GM19023 (cell line): ENCODE data around the gene LRP6.

Source experiments
- ATAC-seq: cut with Tn5 transposase; IDR thresholded peaks from one replicate; pipeline ENCODE4 v1.9.1; 2021; ENCODE audit warnings: mild to moderate bottlenecking, moderate library complexity; ENCODE audit not compliant: unreplicated experiment

LRP6 gene

DNA sequence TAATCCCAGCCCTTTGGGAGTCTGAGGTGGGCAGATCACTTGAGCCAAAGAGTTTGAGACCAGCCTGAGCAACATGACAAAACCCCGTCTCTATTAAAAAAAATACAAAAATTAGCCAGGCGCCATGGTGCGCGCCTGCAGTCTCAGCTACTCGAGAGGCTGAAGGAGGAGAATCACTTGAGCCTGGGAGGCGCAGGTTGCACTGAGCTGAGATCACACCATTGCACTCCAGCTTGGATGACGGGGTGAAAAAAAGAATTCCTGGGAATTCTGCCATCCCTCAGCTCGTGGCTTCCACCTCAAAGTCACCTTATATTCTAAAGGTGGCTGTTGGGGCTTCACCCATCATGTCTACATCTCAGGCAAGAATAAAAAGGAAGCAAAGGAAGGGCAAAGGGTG, 183.2 kb downstream of the LRP6 start:
- no peak for ATAC-seq

DNA sequence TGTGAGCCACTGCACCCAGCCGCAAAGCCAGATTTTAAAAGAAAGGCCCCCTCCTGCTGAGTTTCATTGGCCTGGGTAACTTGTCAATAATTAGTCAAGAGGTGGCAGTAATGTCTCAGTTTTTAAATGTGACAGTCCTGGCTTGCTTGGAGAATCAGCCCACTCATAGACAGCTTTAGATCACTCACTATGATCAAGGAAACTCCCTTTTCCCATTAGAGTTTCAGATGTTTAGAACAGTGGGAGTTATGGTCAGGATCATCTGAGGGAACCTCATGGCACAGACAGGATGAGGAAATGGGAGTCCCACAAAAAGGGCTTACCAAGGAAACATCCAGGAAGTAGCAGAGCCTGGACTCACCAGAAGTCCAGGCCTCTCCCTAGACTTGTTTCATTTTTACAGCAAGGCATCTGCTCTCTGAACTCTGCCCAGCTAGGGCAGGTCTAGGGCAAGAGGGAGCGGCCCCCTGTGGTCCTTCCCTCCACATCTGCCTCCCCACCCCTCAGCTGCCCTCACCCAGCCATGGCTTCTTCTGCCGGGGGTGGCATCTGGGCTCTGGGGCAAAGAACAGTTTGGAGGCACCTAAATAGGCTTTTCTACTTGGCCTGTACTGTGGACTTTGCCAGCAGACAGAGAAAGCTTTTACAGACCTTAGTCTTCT, 184.9 kb downstream of the LRP6 start:
- ATAC-seq, result no peak

DNA sequence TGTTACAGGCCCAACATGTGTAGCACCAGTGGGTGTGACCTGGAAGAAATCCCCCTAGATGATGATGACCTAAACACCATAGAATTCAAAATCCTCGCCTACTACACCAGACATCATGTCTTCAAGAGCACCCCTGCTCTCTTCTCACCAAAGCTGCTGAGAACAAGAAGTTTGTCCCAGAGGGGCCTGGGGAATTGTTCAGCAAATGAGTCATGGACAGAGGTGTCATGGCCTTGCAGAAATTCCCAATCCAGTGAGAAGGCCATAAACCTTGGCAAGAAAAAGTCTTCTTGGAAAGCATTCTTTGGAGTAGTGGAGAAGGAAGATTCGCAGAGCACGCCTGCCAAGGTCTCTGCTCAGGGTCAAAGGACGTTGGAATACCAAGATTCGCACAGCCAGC, 187.6 kb downstream of the LRP6 start:
- no peak for ATAC-seq

DNA sequence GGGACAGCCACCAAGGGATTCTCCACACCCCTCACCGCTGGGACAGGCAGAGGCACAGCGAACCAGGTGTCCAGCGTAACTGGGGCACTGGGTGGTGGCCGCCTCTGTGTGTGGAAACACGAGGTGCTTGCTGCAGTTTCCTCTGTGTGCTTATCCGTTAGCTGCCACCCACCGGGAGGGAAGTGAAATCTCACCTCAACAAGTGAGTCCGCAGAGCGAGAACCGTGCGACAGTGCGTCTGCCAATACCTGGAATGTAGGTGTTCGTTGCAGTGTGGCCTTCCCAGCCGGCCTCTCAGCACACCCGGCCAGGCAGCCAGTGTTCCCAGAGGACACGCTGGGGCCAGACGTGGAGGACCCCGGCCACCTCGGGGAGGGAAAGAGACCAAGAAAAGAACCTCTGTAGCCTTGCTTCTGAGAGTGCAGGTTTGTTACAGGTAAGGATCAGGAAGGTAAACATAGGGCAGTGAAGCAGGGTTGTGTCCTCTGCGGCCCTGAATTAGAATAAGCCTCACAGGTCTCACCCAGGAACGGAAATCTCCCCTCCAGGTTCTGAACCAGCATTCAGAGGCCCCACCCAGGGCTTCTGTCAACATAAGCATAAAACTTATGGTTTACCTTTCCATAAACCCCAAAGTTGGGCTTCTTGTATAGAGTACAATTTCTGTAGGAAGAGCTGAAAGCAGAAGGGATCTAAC, 194.6 kb downstream of the LRP6 start:
- ATAC-seq, result peak; percentile 48

DNA sequence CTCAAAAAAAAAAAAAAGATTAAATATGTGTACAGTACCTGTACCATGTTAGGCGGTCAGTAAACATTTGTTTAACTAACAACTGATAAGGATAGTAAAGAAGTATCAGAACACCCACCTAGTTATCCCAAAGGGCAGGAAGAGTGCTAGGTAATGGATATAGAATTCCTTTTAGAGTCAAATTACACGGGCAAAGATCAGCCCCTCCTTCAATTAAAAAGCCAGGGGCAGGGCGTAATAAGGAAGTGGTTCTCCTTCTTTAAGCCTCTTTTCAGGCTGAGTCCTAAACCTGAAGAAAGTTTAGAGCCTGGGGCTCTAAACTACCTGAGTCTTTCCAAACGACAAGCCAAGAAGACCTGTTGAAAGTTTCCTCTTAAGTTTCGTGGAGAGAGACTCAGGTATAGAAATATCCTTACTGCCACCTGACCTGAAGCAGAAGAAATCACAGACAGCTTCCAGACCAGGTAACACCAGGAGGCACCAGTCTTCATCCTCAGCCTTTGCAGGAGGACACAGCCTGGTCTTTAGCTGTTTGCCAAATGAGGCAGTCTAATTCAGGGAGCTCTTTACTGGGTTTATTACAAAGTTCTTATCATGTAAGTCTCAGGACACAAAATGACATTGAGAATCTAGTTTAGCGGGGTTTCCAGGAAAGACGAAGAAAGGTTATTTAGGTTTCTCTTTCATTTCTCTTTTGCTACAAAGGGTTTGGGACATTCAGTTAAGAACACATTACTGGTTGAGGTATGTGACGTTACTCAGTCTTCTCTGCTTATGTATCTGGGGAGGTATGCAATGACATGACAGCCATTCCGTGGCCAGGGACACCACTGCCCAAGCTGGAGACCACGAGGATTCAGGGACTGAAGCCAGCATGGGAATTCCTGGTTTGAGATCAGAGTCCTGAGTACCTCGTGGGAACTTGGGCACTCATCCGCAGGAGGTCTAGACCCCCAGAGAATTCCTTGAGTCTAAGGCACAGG, 195.9 kb downstream of the LRP6 start, which contains the start of gene BCL2L14:
BCL2L14 (plus strand) TSS at position 266 of the 983 bp plus-strand sequence. CDS start 8,367 bp downstream, outside the sequence.
- peak; percentile 42 for ATAC-seq

DNA sequence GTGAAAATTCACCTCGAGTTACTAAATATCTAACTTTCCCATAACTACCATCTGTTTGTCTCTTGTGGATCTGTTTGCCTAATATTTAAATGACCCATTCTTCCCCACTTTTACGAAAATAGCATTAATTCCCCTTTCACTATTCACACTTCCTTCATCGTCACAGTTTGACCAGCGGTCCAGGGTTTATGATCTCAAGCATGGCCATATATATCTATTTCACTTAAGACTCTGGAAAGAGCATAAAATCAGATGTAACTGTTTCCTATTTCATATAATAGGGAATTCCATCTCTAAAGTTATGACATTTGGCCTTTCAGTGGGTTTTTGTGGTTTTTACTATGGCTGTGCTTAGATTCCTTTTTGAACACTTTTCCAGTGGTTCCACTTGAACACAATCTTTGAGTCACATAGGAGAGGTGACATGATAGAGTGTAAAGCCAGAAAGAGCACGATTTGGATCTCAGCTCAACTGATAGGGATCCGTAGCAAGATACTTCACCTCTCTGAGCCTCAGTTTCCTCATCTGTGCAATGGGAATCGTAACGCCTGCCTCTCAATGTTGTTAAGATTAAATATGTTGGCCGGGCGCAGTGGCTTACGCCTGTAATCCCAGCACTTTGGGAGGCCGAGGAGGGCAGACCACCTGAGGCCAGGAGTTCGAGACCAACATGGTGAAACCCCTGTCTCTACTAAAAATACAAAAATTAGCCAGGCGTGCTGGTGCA, 196.9 kb downstream of the LRP6 start:
- ATAC-seq, result no peak

DNA sequence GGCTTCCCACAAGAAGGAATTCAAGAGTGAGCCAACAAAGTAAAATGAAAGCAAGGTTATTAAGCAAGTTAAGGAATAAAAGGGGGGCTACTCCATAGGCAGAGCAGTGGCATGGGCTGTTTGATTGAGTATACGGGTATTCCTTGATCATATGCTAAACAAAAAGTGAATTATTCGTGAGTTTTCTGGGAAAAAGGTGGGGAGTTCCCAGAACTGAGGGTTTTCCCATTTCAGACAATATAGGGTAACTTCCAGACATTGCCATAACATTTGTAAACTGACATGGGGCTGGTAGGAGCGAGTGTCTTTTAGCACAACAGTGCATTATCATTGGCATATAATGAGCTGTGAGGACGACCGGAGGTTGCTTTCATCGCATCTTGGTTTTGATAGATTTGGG, 198.1 kb downstream of the LRP6 start:
- no peak for ATAC-seq
